ENCODE results near the gene RUNDC1. TPM values are rescaled to one million over a fixed set of nuclear protein-coding genes. Genes with fewer than 3 reads are reported as not detected.

The RUNDC1 gene
- total RNA-seq, 2 experiments from 2014 or later: 11.1 to 22.5 TPM

DNA sequence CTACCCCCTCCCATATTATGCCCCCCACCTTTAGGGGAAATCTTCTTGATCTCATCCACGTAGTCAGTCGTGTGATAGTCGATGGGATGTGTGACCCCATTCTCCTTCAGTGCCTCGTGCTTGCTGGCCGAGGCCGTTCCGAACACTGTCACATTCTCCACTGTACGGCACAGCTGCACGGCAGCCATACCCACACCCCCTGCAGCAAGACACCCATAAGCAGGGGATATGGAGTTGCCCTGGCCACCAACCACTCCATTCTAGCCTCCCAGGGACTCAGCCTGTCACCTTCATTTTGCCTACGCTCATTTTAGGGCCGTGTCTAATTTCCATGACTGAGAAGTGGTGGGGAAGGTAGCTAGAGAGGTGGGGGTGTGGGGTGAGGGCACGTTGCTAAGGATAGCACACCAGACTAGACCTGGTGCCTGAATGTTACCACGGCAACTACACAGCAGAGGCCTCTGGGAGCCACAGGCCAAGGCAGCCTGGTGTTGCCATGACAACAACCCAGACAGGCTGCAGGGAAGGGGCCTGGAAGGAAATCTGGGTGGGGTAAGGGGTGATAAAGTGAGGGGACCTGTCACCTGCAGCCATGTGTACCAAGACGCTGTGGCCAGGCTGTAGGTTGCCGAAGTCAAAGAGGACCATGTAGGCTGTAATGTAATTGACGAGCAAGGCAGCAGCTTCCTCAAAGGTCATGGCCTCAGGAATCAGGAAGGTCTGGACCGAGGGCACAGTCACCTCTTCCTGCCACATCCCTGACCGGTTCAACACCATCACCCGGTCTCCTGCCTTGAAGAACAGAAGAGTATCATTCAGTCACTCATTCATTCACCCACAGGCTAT lies 37.9 kb downstream of the RUNDC1 start:
- ChIA-PET POLR2A (interaction anchor here (0.7 kb wide), 2 partner anchors 14 to 20 kb away, joined by 3 read pairs; no protein-coding TSS in a partner anchor), CTCF (ENCODE audit: unreplicated experiment) (no interaction called here)
- H3K36me3 ChIP-seq (ENCODE audit: insufficient read depth, low read length): no peaks in the 10 kb centered on the region
- no peaks in the 10 kb centered on the region for H4K20me1 ChIP-seq (ENCODE audit: insufficient read depth, low read length)
- TF ChIP-seq EZH2phosphoT487 (IDR thresholded peaks at IDR 0.05; ENCODE audit: borderline replicate concordance, low read depth, low read length): no peak
- TF ChIP-seq, protein P1, sequence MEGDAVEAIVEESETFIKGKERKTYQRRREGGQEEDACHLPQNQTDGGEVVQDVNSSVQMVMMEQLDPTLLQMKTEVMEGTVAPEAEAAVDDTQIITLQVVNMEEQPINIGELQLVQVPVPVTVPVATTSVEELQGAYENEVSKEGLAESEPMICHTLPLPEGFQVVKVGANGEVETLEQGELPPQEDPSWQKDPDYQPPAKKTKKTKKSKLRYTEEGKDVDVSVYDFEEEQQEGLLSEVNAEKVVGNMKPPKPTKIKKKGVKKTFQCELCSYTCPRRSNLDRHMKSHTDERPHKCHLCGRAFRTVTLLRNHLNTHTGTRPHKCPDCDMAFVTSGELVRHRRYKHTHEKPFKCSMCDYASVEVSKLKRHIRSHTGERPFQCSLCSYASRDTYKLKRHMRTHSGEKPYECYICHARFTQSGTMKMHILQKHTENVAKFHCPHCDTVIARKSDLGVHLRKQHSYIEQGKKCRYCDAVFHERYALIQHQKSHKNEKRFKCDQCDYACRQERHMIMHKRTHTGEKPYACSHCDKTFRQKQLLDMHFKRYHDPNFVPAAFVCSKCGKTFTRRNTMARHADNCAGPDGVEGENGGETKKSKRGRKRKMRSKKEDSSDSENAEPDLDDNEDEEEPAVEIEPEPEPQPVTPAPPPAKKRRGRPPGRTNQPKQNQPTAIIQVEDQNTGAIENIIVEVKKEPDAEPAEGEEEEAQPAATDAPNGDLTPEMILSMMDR (conservative IDR thresholded peaks at IDR 0.05; ENCODE audit: low read length): no peak
- intact Hi-C loops (cut with micrococcal nuclease; ENCODE audit: unreplicated experiment): no loop called here
- H3K4me3 ChIP-seq (ENCODE audit: low read depth, low read length, poor library complexity, severe bottlenecking): no peak overlapping the region
- no peaks in the 10 kb centered on the region for H3K9me3 ChIP-seq (ENCODE audit: low read length)
- H2AFZ ChIP-seq (ENCODE audit: low read length): no peak overlapping the region
- H3K27ac ChIP-seq (ENCODE audit: low read depth, low read length, poor library complexity, severe bottlenecking): no peak overlapping the region
- no peaks in the 10 kb centered on the region for H3K79me2 ChIP-seq (ENCODE audit: insufficient read depth, low read depth, low read length)
- H3K4me2 ChIP-seq (ENCODE audit: low read length): no peak overlapping the region
- no peak for DNase-seq (ENCODE audit: low spot score)
- BruUV-seq (replicated peaks): no TSS peak
- no peaks in the 10 kb centered on the region for H3K9me2 ChIP-seq (ENCODE audit: insufficient read depth, low read length)
- H3K4me1 ChIP-seq (ENCODE audit: insufficient read depth, low read length, poor library complexity, severe bottlenecking): peaks cover 9% of the 10 kb centered on the region

DNA sequence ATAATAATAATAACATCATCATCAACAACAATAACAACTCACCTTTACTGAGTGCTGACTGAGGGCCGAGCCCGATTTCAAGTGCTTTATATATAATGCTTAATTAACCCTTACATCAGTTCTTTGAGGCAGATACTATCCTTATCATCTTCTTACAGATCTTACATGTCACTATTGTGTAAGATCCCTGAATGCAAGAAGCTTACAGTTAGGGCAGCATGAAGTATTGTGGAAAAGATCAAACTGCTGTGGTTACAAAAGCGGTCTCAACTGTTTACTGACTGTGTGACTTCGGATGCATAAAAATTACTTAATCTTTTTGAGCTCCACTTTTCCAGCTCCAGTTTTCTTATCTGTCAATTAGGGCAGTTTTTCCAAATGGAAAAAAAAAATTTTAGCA lies 38.6 kb downstream of the RUNDC1 start:
- no peaks in the 10 kb centered on the region for H3K36me3 ChIP-seq (ENCODE audit: insufficient read depth, low read length)
- no peaks in the 10 kb centered on the region for H3K79me2 ChIP-seq (ENCODE audit: insufficient read depth, low read depth, low read length)
- H3K9me3 ChIP-seq (ENCODE audit: low read length): no peaks in the 10 kb centered on the region
- peaks cover 9% of the 10 kb centered on the region for H3K4me1 ChIP-seq (ENCODE audit: insufficient read depth, low read length, poor library complexity, severe bottlenecking)
- intact Hi-C loops (cut with micrococcal nuclease; ENCODE audit: unreplicated experiment): no loop called here
- BruUV-seq (replicated peaks): no TSS peak
- H3K4me3 ChIP-seq (ENCODE audit: low read depth, low read length, poor library complexity, severe bottlenecking): no peak overlapping the region
- TF ChIP-seq, protein P1 (conservative IDR thresholded peaks at IDR 0.05; ENCODE audit: low read length): no peak
- no peak for TF ChIP-seq EZH2phosphoT487 (IDR thresholded peaks at IDR 0.05; ENCODE audit: borderline replicate concordance, low read depth, low read length)
- no peak overlapping the region for H2AFZ ChIP-seq (ENCODE audit: low read length)
- H3K27ac ChIP-seq (ENCODE audit: low read depth, low read length, poor library complexity, severe bottlenecking): no peak overlapping the region
- POLR2A ChIA-PET: interaction anchor here (0.7 kb wide), 3 partner anchors 14 to 689 kb away, joined by 3 read pairs; no protein-coding TSS in a partner anchor
- no peaks in the 10 kb centered on the region for H3K9me2 ChIP-seq (ENCODE audit: insufficient read depth, low read length)
- no peaks in the 10 kb centered on the region for H4K20me1 ChIP-seq (ENCODE audit: insufficient read depth, low read length)
- no peak for DNase-seq (ENCODE audit: low spot score)
- CTCF ChIA-PET (ENCODE audit: unreplicated experiment): no interaction called here
- no peak overlapping the region for H3K4me2 ChIP-seq (ENCODE audit: low read length)

DNA sequence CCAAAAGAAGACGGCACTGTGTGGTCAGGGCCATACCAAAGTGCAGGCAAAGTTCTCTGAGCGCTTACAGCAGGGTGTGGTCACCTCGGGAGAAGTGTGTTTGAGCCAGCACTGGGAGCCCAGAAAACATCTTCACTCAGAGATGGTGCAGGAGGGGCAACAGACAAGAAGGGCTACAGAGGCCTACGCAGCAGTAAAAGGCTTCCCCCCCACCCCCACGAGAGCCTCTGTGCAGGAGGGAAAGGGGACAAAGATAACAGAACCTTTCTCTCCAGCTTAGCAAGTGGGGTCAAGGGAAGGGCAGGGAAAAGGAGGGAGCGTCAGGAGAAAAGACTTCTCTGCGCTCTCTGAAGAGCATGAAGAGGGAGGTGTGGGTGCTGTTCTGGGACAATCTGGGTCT lies 39.1 kb downstream of the RUNDC1 start:
- Histone ChIP-seq H3K4me3 (ENCODE audit: low read depth, low read length, poor library complexity, severe bottlenecking) (no peak overlapping the region), H3K9me2 (ENCODE audit: insufficient read depth, low read length) (no peaks in the 10 kb centered on the region), H2AFZ (ENCODE audit: low read length) (no peak overlapping the region), H3K4me1 (ENCODE audit: insufficient read depth, low read length, poor library complexity, severe bottlenecking) (peaks cover 14% of the 10 kb centered on the region), H3K79me2 (ENCODE audit: insufficient read depth, low read depth, low read length) (no peaks in the 10 kb centered on the region), H3K4me2 (ENCODE audit: low read length) (no peak overlapping the region), H3K27ac (ENCODE audit: low read depth, low read length, poor library complexity, severe bottlenecking) (no peak overlapping the region), H4K20me1 (ENCODE audit: insufficient read depth, low read length) (no peaks in the 10 kb centered on the region), H3K9me3 (ENCODE audit: low read length) (no peaks in the 10 kb centered on the region), H3K36me3 (ENCODE audit: insufficient read depth, low read length) (no peaks in the 10 kb centered on the region)
- no peak for DNase-seq (ENCODE audit: low spot score)
- TF ChIP-seq, protein P1 (conservative IDR thresholded peaks at IDR 0.05; ENCODE audit: low read length): no peak
- no peak for TF ChIP-seq EZH2phosphoT487 (IDR thresholded peaks at IDR 0.05; ENCODE audit: borderline replicate concordance, low read depth, low read length)
- BruUV-seq (replicated peaks): no TSS peak
- POLR2A ChIA-PET: interaction anchor here (0.7 kb wide), 2 partner anchors 21 to 690 kb away, joined by 3 read pairs; no protein-coding TSS in a partner anchor
- CTCF ChIA-PET (ENCODE audit: unreplicated experiment): no interaction called here
- intact Hi-C loops (cut with micrococcal nuclease; ENCODE audit: unreplicated experiment): no loop called here

Data from OCI-LY7 (cell line).